NCI-H526 treated with DMSO at 0.1 percent for 48 hours (cell line): Measurements from ENCODE around the gene HEATR1.
"Not testable (repeated sequence)": the region's sequence is repeated elsewhere in the genome, so short reads cannot be mapped to it uniquely, and the experiment has no call there.

Experiments used
- DNase-seq: peaks from one replicate; lab custom pipeline; 2025; lab: John Stamatoyannopoulos, UW

HEATR1 gene, protein sequence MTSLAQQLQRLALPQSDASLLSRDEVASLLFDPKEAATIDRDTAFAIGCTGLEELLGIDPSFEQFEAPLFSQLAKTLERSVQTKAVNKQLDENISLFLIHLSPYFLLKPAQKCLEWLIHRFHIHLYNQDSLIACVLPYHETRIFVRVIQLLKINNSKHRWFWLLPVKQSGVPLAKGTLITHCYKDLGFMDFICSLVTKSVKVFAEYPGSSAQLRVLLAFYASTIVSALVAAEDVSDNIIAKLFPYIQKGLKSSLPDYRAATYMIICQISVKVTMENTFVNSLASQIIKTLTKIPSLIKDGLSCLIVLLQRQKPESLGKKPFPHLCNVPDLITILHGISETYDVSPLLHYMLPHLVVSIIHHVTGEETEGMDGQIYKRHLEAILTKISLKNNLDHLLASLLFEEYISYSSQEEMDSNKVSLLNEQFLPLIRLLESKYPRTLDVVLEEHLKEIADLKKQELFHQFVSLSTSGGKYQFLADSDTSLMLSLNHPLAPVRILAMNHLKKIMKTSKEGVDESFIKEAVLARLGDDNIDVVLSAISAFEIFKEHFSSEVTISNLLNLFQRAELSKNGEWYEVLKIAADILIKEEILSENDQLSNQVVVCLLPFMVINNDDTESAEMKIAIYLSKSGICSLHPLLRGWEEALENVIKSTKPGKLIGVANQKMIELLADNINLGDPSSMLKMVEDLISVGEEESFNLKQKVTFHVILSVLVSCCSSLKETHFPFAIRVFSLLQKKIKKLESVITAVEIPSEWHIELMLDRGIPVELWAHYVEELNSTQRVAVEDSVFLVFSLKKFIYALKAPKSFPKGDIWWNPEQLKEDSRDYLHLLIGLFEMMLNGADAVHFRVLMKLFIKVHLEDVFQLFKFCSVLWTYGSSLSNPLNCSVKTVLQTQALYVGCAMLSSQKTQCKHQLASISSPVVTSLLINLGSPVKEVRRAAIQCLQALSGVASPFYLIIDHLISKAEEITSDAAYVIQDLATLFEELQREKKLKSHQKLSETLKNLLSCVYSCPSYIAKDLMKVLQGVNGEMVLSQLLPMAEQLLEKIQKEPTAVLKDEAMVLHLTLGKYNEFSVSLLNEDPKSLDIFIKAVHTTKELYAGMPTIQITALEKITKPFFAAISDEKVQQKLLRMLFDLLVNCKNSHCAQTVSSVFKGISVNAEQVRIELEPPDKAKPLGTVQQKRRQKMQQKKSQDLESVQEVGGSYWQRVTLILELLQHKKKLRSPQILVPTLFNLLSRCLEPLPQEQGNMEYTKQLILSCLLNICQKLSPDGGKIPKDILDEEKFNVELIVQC (N-terminal part only)

DNA sequence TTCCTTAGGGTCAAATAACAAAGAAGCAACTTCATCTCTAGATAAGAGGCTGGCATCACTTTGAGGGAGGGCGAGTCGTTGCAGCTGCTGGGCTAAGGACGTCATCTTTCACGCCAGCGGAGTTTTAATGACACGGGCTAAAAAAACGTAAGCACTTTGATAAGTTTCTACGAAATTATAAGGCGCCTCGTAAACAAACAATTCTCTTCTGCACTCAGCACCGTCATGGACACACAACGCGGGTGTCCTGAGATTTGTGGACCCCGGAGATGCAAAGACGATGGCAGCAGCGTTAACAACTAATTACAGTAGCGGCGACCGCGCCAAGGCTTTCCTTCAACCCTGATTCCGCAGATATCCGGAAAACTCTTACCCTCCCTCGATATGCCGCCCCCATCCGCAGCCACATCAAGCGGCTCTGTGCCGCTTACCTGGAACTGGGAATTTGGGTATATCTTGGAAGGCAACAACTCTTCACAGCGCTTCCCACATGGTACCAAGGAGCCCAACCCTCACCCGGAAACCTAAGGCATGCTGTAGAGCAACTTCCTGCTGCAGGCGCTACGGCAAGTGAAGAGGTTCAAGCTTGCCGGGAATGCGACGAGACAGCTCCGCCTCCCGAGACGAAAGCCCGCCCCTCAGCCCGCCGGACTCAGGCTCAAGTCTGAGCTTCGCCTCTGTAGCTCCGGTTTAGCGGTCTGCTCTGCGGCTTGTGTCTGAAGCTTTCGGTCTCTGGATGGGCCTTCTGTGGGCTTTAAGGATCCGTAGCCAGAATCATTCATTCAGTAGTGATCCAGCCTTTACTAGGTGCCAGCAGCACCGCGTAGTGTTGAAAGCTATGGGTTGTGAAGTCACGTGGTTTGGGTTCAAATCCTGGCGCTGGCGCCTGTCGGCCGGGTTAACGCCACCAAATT is at the start of gene HEATR1:
HEATR1 (minus strand) TSS at position 526 of the 914 bp plus-strand sequence; CDS start at position 105, 421 bp downstream.
- DNase-seq: peak; percentile 84

DNA sequence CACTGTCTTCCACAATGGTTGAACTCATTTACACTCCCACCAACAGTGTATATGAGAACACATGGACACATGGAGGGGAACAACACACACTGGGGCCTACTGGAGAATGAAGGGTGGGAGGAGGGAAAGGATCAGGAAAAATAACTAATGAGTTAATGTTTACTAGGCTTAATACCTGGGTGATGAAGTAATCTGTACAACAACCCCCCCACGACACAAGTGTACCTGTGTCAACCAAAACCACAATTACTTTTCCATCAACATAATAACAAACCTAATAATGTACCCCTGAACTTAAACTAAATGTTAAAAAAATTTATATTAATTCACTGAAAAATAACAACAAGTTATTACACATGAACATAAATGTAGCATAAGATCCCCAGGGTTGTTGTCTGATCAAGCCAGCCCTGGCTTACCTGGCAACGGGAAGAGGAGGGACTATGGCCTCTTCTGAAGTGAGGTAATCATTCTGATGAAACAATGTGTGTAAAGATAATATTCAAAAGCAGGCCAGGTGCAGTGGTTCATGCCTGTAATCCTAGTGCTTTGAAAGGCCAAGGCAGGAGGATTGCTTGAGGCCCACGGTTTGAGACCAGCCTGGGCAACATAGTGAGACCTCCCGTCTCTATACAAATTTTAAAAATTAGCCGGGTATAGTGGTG is 40.8 kb upstream of the HEATR1 start:
- no peak for DNase-seq

DNA sequence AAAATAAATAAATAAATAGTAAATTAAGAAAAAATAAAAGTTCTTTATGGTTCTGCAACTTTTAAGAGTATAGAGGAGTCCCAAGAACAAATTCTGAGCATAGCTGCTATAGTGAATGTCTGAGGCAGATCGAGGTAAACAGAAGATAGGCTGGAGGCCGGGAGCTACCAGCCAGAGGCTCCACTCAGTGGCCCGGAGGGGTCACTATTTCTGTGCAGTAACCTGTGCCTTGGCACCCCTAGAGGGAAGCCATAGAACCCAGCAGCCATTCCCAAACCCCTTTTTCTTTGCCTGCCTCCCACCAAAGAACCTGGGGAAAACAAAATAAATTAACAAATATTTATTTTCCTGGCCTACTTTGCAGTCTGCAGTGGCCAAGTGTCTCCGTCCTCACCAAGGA is 38.4 kb upstream of the HEATR1 start:
- no peak for DNase-seq

DNA sequence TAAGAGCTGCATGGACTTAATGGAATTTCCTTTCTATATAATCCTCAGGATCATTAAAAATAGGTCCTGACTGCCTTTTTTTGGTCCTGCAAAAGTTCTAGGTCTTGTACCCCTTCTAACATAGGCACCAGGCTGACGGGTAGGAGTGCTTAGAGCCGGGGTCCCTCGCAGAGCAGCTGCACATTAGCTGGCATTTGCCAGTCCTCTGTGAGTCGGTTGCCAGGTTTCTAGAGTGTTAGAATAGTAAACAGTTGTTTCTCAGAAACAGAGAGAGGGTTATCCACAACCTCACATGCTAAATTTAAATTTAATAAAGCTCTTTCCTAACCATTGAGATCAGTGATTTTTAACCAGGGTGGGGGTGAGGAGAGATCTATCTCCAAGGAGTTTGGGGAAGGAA is 35.4 kb upstream of the HEATR1 start:
- no peak for DNase-seq

DNA sequence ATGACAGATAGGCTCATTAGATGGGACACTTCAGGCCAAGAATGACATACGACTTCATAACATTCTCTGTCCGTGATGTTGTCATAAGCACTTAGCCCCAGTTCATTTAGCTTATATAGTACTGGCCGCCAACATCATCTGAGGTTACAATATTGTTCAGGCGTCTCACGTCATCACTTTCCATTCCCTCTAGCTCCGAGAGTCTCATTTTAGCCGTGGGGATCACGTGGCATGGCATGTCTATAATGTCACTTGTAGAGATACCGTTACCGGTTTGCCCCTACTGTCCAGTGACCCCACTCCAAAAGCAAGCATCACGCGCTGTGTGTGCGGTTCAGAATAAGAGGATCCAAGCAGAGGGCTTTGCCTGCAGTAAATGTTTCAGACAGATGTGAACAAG is 34.6 kb upstream of the HEATR1 start:
- DNase-seq: no peak

DNA sequence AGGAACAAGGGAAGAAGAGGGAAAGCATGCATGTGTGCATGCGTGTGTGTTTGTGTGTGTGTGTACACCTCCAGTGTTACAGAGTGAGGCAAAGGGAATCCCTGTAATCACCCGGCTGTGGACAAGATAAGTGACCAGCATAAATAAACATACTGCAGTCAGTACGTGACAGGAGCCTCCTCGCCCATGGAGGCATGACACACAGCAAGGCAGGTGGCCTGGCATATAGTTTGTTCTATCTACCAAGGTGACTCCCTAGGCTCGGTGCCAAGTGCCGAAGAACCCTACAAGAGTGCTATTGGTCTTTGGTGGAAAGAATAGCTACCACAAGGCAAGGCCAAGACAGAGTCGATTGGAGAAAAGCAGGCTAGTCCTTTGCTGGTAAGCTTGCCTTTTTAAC is 31.7 kb upstream of the HEATR1 start:
- no peak for DNase-seq

DNA sequence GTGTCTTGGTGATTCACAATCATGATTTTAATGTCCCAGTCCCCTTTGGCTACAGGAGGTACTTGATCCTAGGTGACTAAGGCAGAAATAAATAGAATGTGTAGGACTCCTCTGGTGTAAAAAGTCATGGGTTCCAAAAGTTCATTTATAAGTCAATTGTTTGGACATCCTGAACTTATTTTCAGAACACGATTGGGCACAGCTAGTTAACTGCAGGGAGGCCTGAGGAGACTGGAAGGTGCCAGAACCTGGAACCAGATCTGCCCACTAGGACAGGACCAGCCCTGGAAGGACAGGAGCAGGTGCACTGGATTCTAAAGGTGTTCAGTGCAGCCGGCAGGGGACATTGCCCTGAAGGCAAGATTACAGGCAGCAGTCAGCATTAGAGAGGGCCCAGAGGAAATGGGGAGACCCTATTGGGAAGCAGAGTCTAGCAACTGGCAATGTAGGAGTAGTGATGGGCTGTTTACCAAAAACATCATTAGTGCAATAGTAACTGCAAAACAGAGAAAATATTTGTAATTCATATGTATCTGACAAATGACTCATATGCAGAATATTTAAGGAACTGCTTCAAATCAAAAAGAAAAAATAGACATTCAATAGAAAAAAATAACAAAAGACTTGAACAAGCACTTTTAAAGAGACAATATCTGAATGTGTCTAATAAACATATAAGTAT is 23.6 kb upstream of the HEATR1 start:
- DNase-seq: no peak

DNA sequence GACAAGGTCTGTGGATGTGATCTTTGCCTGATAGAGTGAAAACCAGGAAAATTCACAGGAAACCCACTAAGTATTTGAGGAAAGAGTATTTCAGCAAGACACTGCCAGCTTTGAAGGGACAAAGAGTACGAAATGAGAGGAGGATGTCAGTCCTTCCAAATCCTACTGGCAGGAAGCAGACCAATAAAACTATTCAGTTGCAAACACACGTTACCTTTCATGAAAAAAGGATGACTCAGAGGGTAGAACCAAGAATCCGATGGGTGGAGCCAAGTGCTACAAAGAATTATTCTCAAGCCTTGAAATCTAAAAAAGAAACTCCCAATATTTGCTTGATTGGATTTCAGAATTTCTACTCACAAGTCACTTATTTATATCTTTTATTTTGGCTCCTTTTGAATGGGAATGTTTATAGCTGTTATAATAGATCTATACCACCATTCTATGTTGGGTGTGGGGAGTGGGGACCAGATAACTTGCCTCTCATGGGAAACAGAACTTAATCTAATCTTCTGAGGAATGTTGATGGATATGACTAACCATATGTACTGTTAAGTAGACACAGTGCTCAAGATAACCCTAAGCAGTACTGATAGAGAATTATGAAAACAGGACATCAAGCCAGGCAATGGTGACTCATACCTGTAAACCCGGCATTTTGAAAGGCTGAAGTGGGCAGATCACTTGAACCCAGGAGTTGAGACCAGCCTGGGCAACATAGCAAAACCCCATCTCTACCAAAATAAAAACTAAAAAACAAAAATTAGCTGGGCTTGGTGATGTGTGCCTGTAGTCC is 19.3 kb upstream of the HEATR1 start:
- no peak for DNase-seq

DNA sequence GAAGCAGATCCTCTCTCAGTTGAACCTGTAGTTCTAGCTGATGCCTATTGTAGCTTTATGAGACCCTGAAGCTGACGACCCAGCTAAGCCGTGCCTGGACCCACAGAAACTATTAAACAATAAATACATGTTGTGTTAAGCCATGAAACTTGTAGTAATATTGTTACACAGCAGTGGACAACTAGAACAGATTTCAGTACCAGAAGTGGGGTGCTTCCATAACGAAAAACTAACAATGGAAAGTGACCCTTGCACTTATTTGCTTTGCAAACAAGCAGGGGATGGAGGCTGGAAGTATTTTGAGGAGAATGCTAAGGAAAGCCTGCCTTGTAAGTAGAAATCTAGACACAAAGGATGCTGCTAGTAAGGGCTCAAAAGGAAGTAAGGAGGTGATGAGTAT is 18.1 kb upstream of the HEATR1 start:
- DNase-seq: no peak

DNA sequence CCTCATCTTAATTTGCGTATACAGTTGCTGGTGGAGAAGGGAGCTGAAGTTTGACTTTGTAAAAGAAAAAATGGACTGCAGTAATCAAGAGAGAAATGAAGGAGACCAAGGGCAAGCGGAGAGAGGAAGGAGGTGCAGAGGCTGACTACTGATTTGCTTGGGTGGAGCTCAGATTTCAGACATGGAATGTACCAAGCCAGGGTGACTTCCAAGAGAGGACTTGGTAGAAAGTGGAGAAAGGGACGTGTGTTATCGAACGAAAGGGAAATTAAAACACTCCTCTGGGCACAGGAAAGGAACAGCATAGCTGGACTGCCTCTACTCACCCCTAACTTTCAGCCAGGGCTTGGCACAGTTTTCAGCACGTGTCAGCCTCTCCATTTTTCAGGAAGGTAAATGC is 15.1 kb upstream of the HEATR1 start:
- no peak for DNase-seq

DNA sequence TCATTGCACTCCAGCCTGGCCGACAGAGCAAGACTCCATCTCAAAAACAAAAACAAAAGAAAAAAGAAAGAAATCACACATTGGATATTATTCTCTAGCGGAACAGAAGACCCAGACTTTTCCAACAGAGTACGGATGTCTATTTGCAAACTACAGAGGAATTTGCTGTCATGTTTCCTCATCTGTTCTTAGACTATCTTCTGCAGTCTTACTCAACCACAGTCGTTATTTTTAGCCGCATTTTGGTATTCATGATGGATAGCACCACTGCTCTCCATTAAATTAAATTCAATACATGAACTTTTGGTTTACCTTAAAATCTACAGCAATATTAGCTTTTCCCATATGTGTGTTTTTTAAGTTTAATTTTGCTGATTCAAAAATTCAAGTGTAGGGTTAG is 14.2 kb upstream of the HEATR1 start:
- DNase-seq: no peak

DNA sequence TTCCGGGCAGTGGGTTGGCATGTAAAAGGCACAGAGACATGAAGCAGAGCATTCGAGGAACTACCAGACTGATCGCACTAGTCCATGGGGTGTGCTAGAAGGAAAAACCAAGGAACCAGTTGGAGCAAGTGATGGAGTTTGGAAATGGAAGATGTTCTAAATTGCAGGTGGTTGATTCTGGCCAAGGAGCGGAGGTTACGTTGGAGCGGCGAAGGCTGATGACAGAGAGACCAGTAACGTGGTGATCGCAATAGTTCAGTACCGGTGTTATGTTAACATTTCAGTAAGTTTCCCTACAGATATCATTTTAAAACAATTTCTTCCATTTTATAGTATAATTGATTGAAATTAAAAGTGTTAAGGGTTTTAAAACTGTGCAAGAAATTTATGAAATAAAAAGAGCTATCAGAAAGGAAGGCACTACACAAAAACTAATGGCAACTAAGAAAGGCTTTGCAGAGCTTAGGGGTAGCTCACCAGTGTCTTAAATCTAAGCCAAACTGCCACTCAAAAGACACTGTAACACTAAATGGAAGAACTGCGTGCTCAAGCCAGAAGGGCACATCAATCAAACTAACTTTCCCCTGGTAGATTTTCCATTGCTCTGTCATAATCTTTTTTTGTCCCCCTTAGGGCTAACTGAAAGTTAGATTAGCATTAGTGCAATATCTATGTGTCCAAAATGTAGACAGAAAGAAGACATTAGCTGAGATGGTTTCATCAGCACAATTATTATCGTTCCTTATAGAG is 11.3 kb upstream of the HEATR1 start:
- no peak for DNase-seq

DNA sequence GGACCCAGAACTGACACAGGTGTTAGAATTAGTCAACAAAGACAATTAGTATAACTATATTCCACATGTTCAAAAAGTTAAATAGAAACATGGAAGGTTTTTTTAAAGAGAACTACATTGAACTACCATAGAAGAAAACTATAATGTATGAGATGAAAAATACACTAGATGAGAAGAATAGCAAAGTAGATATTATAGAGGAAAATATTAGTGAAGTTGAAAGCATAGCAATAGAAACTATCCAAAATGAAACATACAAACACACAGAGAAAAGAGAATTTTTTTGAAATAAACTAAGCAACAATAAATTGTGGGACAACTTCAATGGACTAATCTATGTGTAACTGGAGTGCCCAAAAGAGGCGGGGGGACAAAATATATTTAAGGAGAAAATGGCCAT is 8.0 kb upstream of the HEATR1 start:
- DNase-seq: no peak

DNA sequence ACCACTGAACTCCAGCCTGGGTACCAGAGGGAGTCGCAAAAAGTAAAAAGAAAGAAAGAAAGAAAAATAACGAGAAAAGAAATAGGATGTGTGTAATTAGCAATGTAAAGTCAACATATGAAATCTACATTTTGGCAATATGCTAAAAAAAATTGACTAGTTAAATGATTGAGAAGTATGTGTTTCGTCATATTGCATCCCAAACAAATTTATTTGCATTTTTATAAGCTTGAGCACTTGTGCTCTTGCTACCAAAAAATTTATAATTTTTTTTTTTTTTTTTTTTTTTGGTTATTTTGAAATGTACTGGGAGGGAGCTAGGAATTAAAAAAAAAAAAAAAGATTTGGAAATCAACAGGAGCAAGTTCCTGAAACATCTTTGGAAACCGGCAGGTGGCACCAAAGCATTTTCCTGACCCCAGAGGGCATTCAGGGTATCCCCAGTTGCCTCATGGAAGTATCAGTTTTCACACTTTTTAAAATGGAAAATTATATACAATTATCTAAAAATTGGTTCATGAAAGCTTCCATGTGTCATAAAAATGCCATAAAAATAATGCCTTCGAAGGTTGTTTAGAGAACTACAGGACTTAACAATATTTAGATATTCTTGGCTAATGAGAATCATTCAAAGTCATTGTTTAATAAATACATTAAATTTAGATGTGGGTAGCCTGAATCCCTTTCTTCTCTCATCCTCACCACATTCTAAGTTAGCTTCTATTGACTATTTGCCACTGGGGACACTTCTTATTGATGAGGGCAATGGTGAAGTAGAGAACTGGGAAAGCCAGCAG is 4.8 kb upstream of the HEATR1 start:
- DNase-seq: no peak

DNA sequence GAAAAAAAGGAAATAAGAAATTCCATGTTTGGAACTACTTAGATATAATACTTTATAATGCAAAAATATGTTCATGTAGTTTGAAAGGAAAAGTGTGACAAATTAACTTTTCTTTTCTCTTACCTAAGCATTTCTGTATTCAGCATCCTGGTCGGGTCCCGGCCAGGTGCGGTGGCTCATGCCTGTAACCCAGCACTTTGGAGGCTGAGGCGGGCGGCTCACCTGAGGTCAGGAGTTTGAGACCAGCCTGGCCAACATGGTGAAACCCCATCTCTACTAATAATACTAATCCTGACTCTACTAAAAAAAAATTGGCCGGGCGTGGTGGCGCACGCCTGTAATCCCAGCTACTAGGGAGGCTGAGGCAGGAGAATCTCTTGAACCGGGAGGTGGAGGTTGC is 3.3 kb upstream of the HEATR1 start:
- not testable (repeated sequence) for DNase-seq

DNA sequence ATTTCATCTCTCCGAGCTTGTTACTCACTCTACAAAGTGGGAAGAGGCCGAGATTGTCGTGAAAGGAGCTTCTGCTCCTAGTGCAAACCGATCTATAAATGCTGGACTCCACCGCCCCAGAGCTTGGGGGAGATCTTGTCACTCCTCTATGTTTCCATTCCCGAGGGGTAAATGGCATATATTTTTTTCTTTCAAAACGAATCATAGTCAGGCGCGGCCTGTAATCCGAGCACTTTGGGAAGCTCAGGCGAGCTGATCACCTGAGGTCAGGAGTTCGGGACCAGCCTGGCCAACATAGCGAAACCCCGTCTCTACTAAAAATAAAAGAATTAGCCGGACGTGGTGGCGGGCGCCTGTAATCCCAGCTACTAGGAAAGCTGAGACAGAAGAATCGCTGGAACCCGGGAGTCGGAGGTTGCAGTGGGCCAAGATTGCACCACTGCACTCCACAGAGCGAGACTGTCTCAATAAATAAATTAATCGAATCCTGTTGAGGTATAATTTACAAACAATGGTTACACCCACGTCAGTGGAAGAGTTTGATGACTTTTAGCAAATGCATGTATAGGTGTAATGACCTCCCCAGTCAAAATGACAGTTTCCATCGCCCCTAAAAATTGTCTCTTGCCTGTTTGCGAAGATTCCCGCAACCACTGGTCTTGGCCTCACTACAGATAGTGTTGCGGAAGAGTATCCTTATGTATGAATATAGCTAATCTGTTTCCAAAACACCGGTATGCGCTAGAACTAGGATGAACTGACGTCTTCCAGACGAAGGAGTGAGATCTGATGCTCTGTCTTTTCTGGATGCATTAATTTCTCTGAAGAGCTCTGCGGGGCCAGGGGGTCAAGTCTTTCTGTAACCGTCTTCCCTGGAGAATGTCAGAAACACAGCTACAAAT is 840 bp upstream of the HEATR1 start:
- no peak for DNase-seq

DNA sequence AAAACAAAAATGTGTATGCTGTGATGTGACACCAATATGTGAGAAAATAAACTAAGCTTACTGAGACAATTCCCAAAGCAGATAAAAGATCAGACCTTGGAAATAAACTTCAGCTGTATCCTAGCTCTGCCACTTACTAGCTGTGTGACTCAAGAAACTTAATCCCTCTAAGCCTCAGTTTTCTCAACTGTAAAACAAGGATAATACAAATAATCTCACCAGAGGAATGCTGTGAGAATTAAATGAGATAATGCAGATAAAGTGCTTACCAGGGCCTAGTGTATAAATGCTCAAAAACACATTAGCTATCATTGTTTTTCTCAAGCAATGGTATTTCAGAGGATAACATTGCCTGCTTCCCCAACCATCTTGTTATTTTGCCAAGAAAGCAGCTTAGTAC is 2.1 kb downstream of the HEATR1 start:
- DNase-seq: no peak
